Measurements from ENCODE around the gene TNRC6C.
"Not testable (repeated sequence)": the region's sequence is repeated elsewhere in the genome, so short reads cannot be mapped to it uniquely, and the experiment has no call there.

TNRC6C gene

GRCh38 chr17:77962348-77962747 is 3.8 kb downstream of the TNRC6C start:
- no peak for DNase-seq (ENCODE audit: low read depth, low spot score)

- DNase-seq (ENCODE audit: low read depth, low spot score), result peak; percentile 94
Measured at GRCh38 chr17:77963441-77963840, 4.9 kb downstream of the TNRC6C start.

- peak; percentile 19 for DNase-seq (ENCODE audit: low read depth, low spot score)
Measured at GRCh38 chr17:77965352-77965751, 6.8 kb downstream of the TNRC6C start.

- no peak for DNase-seq (ENCODE audit: low read depth, low spot score)
Measured at GRCh38 chr17:77966476-77966875, 8.0 kb downstream of the TNRC6C start.

GRCh38 chr17:77968788-77969187 is 10.3 kb downstream of the TNRC6C start:
- DNase-seq (ENCODE audit: low read depth, low spot score), result no peak

- DNase-seq (ENCODE audit: low read depth, low spot score), result not testable (repeated sequence)
Measured at GRCh38 chr17:77972271-77972670, 13.8 kb downstream of the TNRC6C start.

- DNase-seq (ENCODE audit: low read depth, low spot score), result no peak
Measured at GRCh38 chr17:77973953-77974352, 15.4 kb downstream of the TNRC6C start.

- DNase-seq (ENCODE audit: low read depth, low spot score), result no peak
Measured at GRCh38 chr17:77974396-77974795, 15.9 kb downstream of the TNRC6C start.

GRCh38 chr17:77982430-77982829 is 23.9 kb downstream of the TNRC6C start:
- DNase-seq (ENCODE audit: low read depth, low spot score), result not testable (repeated sequence)

GRCh38 chr17:77990301-77990700 is 31.8 kb downstream of the TNRC6C start:
- no peak for DNase-seq (ENCODE audit: low read depth, low spot score)

GRCh38 chr17:77993735-77994134 is 35.2 kb downstream of the TNRC6C start:
- DNase-seq (ENCODE audit: low read depth, low spot score), result not testable (repeated sequence)

GRCh38 chr17:77995146-77995852 is 36.8 kb downstream of the TNRC6C start:
- no peak for DNase-seq (ENCODE audit: low read depth, low spot score)

- no peak for DNase-seq (ENCODE audit: low read depth, low spot score)
Measured at GRCh38 chr17:77996256-77996655, 37.8 kb downstream of the TNRC6C start.

- DNase-seq (ENCODE audit: low read depth, low spot score), result no peak
Measured at GRCh38 chr17:77999413-78000173, 41.1 kb downstream of the TNRC6C start.

- DNase-seq (ENCODE audit: low read depth, low spot score), result peak; percentile 47
Measured at GRCh38 chr17:78000341-78000740, 41.8 kb downstream of the TNRC6C start.

- DNase-seq (ENCODE audit: low read depth, low spot score), result no peak
Measured at GRCh38 chr17:78001182-78001581, 42.7 kb downstream of the TNRC6C start.

GRCh38 chr17:78001612-78002011 is 43.1 kb downstream of the TNRC6C start:
- no peak for DNase-seq (ENCODE audit: low read depth, low spot score)

- no peak for DNase-seq (ENCODE audit: low read depth, low spot score)
Measured at GRCh38 chr17:78002166-78002565, 43.7 kb downstream of the TNRC6C start.

GRCh38 chr17:78005452-78006171 is 47.1 kb downstream of the TNRC6C start:
- no peak for DNase-seq (ENCODE audit: low read depth, low spot score)

GRCh38 chr17:78006338-78006737 is 47.8 kb downstream of the TNRC6C start:
- no peak for DNase-seq (ENCODE audit: low read depth, low spot score)

- no peak for DNase-seq (ENCODE audit: low read depth, low spot score)
Measured at GRCh38 chr17:78007647-78008046, 49.1 kb downstream of the TNRC6C start.

GRCh38 chr17:78010759-78011158 is 52.3 kb downstream of the TNRC6C start:
- no peak for DNase-seq (ENCODE audit: low read depth, low spot score)
